Activated CD4-positive, alpha-beta T cell treated with anti-CD3 and anti-CD28 coated beads, Interleukin-2, amount 10 ng/mL, durations not matched to agents 24 days and 14 days (primary cell): ENCODE data around the gene NCAM1. TPM values are rescaled to one million over a fixed set of nuclear protein-coding genes. Genes with fewer than 3 reads are reported as not detected.

Experiments
- DNase-seq: peaks from one replicate; pipeline ENCODE4 v3.0.0; 2022
- H3K27ac Mint-ChIP-seq: one replicate; pipeline ENCODE4 v1.8.0; 2022; ENCODE audit warnings: mild to moderate bottlenecking, mixed read lengths
- H3K27me3 Mint-ChIP-seq: one replicate; pipeline ENCODE4 v1.8.0; 2022; ENCODE audit warnings: mixed read lengths
- H3K36me3 Mint-ChIP-seq: one replicate; pipeline ENCODE4 v1.8.0; 2022; ENCODE audit warnings: low read depth, mild to moderate bottlenecking, mixed read lengths
- H3K4me1 Mint-ChIP-seq: one replicate; pipeline ENCODE4 v1.8.0; 2021; ENCODE audit warnings: mixed read lengths
- H3K4me3 Mint-ChIP-seq: one replicate; pipeline ENCODE4 v1.8.0; 2022; ENCODE audit warnings: mild to moderate bottlenecking, moderate library complexity, mixed read lengths
- H3K9me3 Mint-ChIP-seq: one replicate; pipeline ENCODE4 v1.8.0; 2021; ENCODE audit warnings: mixed read lengths
- intact Hi-C: fragments of 100-400 bp; cut with micrococcal nuclease; formaldehyde crosslinking; loops from one replicate; pipeline ENCODE4 v1.15.1; 2023
- total RNA-seq: library from RNA; stranded (reverse); gene quantifications from 2 replicates; pipeline ENCODE4 v1.2.3, GENCODE V29; 2022

Gene NCAM1
- total RNA-seq, 1 donor from 2014 or later, result not detected

- DNase-seq, result no peak
- H3K4me1 Mint-ChIP-seq, result no peaks in the 10 kb centered on the region
- intact Hi-C loops, result no loop called here
- no peak overlapping the region for H3K4me3 Mint-ChIP-seq
- H3K36me3 Mint-ChIP-seq, result no peaks in the 10 kb centered on the region
- peaks cover 1% of the 10 kb centered on the region for H3K27me3 Mint-ChIP-seq
- no peak overlapping the region for H3K27ac Mint-ChIP-seq
- peaks cover under 1% of the 10 kb centered on the region for H3K9me3 Mint-ChIP-seq
These were observed 22.7 kb downstream of the NCAM1 start for GRCh38 chr11:112983887-112984286.

- Mint-ChIP-seq H3K27me3 (peaks cover 1% of the 10 kb centered on the region), H3K36me3 (no peaks in the 10 kb centered on the region), H3K4me1 (no peaks in the 10 kb centered on the region), H3K27ac (no peak overlapping the region), H3K4me3 (no peak overlapping the region), H3K9me3 (peaks cover 6% of the 10 kb centered on the region)
- intact Hi-C loops, result no loop called here
- DNase-seq, result no peak
These were observed 28.0 kb downstream of the NCAM1 start for GRCh38 chr11:112989198-112989597.

- no peak overlapping the region for H3K4me3 Mint-ChIP-seq
- no peaks in the 10 kb centered on the region for H3K36me3 Mint-ChIP-seq
- peaks cover 5% of the 10 kb centered on the region for H3K27me3 Mint-ChIP-seq
- no peak for DNase-seq
- intact Hi-C loops, result no loop called here
- no peak overlapping the region for H3K27ac Mint-ChIP-seq
- H3K9me3 Mint-ChIP-seq, result peaks cover 6% of the 10 kb centered on the region
- no peaks in the 10 kb centered on the region for H3K4me1 Mint-ChIP-seq
These were observed 32.6 kb downstream of the NCAM1 start for GRCh38 chr11:112993808-112994207.

GRCh38 chr11:112995423-112996090 is 34.3 kb downstream of the NCAM1 start:
- H3K4me3 Mint-ChIP-seq, result no peak overlapping the region

GRCh38 chr11:112996994-112997393 is 35.8 kb downstream of the NCAM1 start:
- Mint-ChIP-seq H3K4me3 (no peak overlapping the region), H3K36me3 (no peaks in the 10 kb centered on the region), H3K27ac (no peak overlapping the region), H3K4me1 (no peaks in the 10 kb centered on the region), H3K9me3 (no peaks in the 10 kb centered on the region), H3K27me3 (peaks cover 5% of the 10 kb centered on the region)
- DNase-seq, result no peak
- intact Hi-C loops, result no loop called here

More at GRCh38 chr11:112995423-112996090, 34.3 kb downstream of the NCAM1 start:
- DNase-seq, result no peak
- Mint-ChIP-seq H3K36me3 (no peaks in the 10 kb centered on the region), H3K9me3 (no peaks in the 10 kb centered on the region), H3K27ac (no peak overlapping the region), H3K4me1 (no peaks in the 10 kb centered on the region), H3K27me3 (peaks cover 5% of the 10 kb centered on the region)
- intact Hi-C loops, result no loop called here

- H3K27me3 Mint-ChIP-seq, result peaks cover 5% of the 10 kb centered on the region
- DNase-seq, result no peak
- intact Hi-C loops, result no loop called here
- H3K27ac Mint-ChIP-seq, result no peak overlapping the region
- no peaks in the 10 kb centered on the region for H3K9me3 Mint-ChIP-seq
- no peak overlapping the region for H3K4me3 Mint-ChIP-seq
- no peaks in the 10 kb centered on the region for H3K36me3 Mint-ChIP-seq
- H3K4me1 Mint-ChIP-seq, result no peaks in the 10 kb centered on the region
These were observed 36.7 kb downstream of the NCAM1 start for GRCh38 chr11:112997857-112998466.

- intact Hi-C loops, result no loop called here
- no peaks in the 10 kb centered on the region for H3K4me1 Mint-ChIP-seq
- H3K36me3 Mint-ChIP-seq, result no peaks in the 10 kb centered on the region
- DNase-seq, result no peak
- H3K4me3 Mint-ChIP-seq, result no peak overlapping the region
- no peaks in the 10 kb centered on the region for H3K9me3 Mint-ChIP-seq
- H3K27ac Mint-ChIP-seq, result no peak overlapping the region
- H3K27me3 Mint-ChIP-seq, result peaks cover 5% of the 10 kb centered on the region
These were observed 38.3 kb downstream of the NCAM1 start for GRCh38 chr11:112999520-112999919.

- H3K4me1 Mint-ChIP-seq, result no peaks in the 10 kb centered on the region
These were observed 40.5 kb downstream of the NCAM1 start for GRCh38 chr11:113001709-113002108.

GRCh38 chr11:113006896-113007445 is 45.8 kb downstream of the NCAM1 start:
- H3K4me3 Mint-ChIP-seq, result no peak overlapping the region
- H3K9me3 Mint-ChIP-seq, result peaks cover 3% of the 10 kb centered on the region
- no peak for DNase-seq
- peaks cover 2% of the 10 kb centered on the region for H3K27me3 Mint-ChIP-seq
- H3K4me1 Mint-ChIP-seq, result no peaks in the 10 kb centered on the region
- H3K27ac Mint-ChIP-seq, result no peak overlapping the region
- intact Hi-C loops, result no loop called here
- H3K36me3 Mint-ChIP-seq, result no peaks in the 10 kb centered on the region

More at GRCh38 chr11:113001709-113002108, 40.5 kb downstream of the NCAM1 start:
- Mint-ChIP-seq H3K4me3 (no peak overlapping the region), H3K36me3 (no peaks in the 10 kb centered on the region), H3K9me3 (no peaks in the 10 kb centered on the region), H3K27me3 (no peaks in the 10 kb centered on the region), H3K27ac (no peak overlapping the region)
- DNase-seq, result no peak
- intact Hi-C loops, result no loop called here

GRCh38 chr11:113014262-113015097 is 53.3 kb downstream of the NCAM1 start:
- Mint-ChIP-seq H3K27ac (no peak overlapping the region), H3K9me3 (peaks cover 2% of the 10 kb centered on the region), H3K4me1 (no peaks in the 10 kb centered on the region), H3K36me3 (no peaks in the 10 kb centered on the region), H3K27me3 (no peaks in the 10 kb centered on the region), H3K4me3 (no peak overlapping the region)
- DNase-seq, result peak; percentile 14
- intact Hi-C loops, result no loop called here

GRCh38 chr11:113015098-113015455 is 53.9 kb downstream of the NCAM1 start:
- no peaks in the 10 kb centered on the region for H3K36me3 Mint-ChIP-seq
- DNase-seq, result no peak
- no peak overlapping the region for H3K27ac Mint-ChIP-seq
- no peaks in the 10 kb centered on the region for H3K4me1 Mint-ChIP-seq
- intact Hi-C loops, result no loop called here
- H3K27me3 Mint-ChIP-seq, result no peaks in the 10 kb centered on the region
- no peak overlapping the region for H3K4me3 Mint-ChIP-seq
- H3K9me3 Mint-ChIP-seq, result no peaks in the 10 kb centered on the region

GRCh38 chr11:113016905-113017304 is 55.7 kb downstream of the NCAM1 start:
- intact Hi-C loops, result no loop called here
- Mint-ChIP-seq H3K4me3 (no peak overlapping the region), H3K27me3 (no peaks in the 10 kb centered on the region), H3K36me3 (no peaks in the 10 kb centered on the region), H3K4me1 (no peaks in the 10 kb centered on the region), H3K27ac (no peak overlapping the region), H3K9me3 (no peaks in the 10 kb centered on the region)
- no peak for DNase-seq

GRCh38 chr11:113018913-113019312 is 57.7 kb downstream of the NCAM1 start:
- no peaks in the 10 kb centered on the region for H3K9me3 Mint-ChIP-seq
- DNase-seq, result no peak
- no peak overlapping the region for H3K27ac Mint-ChIP-seq
- H3K27me3 Mint-ChIP-seq, result no peaks in the 10 kb centered on the region
- intact Hi-C loops, result no loop called here
- no peaks in the 10 kb centered on the region for H3K4me1 Mint-ChIP-seq
- no peak overlapping the region for H3K4me3 Mint-ChIP-seq
- no peaks in the 10 kb centered on the region for H3K36me3 Mint-ChIP-seq

GRCh38 chr11:113019711-113020110 is 58.5 kb downstream of the NCAM1 start:
- Mint-ChIP-seq H3K27me3 (no peaks in the 10 kb centered on the region), H3K36me3 (no peaks in the 10 kb centered on the region), H3K4me3 (no peak overlapping the region), H3K9me3 (no peaks in the 10 kb centered on the region), H3K4me1 (no peaks in the 10 kb centered on the region), H3K27ac (no peak overlapping the region)
- no peak for DNase-seq
- intact Hi-C loops, result no loop called here
